Peyer's patch (tissue), 4 donors: ENCODE measurements around the gene MYO1H.

Experiments
- CTCF ChIP-seq, 6 experiments: fragments of 450-650 bp in 4 of 6; fragments of 200-600 bp in 2 of 6; sonication (generic) in 1 of 6; IDR thresholded peaks; one replicate each; pipeline ENCODE4 v1.5.1; 2017 to 2019; ENCODE audit warnings: antibody characterized with exemption in 6 of 6, mild to moderate bottlenecking in 3 of 6, moderate library complexity in 1 of 6
- POLR2A ChIP-seq, 2 donors: fragments of 450-650 bp; IDR thresholded peaks; one replicate each; pipeline ENCODE4 v1.5.1; 2017; ENCODE audit warnings: antibody characterized with exemption in 2 of 2, mild to moderate bottlenecking in 2 of 2, moderate library complexity in 2 of 2

GRCh38 chr12:109346920-109347319 lies 780 bp upstream of the MYO1H start:
- TF ChIP-seq POLR2A (IDR thresholded peaks at IDR 0.05) (no peak), CTCF (IDR thresholded peaks at IDR 0.05) (no peak)
